ENCODE results near the gene ZSWIM1.

DNA sequence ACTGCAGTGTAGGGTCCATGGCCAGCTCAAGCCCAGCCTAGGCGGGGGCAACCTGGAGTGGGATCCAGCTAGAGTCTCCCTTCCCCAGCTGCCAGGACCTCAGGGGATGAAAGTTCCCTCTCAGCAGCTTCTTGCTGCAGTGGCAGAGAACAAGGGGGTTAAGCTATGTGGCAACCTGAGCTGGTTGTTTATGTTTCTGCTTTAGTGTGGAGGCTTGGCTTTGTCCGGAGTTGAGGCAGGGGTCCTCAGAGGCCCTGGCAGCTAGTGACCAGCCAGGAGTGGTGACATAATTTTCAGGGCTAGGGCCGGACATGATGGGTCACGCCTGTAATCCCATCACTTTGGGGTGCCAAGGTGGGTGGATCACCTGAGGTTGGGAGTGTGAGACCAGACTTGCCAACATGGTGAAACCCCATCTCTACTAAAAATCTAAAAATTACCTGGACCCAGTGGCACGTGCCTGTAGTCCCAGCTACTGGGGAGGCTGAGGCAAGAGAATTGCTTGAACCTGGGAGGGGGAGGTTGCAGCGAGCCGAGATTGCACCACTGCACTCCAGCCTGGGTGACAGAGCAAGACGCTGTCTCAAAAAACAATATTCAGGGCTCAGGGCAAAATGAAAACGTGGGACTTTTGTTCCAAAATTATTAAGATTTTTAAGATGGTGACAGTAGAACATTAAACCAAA, 44.9 kb downstream of the ZSWIM1 start:
- no peak for TF ChIP-seq POLR2A (IDR thresholded peaks at IDR 0.05)
- no peak for TF ChIP-seq EP300 (IDR thresholded peaks at IDR 0.05)
- TF ChIP-seq, protein P1, sequence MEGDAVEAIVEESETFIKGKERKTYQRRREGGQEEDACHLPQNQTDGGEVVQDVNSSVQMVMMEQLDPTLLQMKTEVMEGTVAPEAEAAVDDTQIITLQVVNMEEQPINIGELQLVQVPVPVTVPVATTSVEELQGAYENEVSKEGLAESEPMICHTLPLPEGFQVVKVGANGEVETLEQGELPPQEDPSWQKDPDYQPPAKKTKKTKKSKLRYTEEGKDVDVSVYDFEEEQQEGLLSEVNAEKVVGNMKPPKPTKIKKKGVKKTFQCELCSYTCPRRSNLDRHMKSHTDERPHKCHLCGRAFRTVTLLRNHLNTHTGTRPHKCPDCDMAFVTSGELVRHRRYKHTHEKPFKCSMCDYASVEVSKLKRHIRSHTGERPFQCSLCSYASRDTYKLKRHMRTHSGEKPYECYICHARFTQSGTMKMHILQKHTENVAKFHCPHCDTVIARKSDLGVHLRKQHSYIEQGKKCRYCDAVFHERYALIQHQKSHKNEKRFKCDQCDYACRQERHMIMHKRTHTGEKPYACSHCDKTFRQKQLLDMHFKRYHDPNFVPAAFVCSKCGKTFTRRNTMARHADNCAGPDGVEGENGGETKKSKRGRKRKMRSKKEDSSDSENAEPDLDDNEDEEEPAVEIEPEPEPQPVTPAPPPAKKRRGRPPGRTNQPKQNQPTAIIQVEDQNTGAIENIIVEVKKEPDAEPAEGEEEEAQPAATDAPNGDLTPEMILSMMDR (IDR thresholded peaks at IDR 0.05), result no peak
- no peak for TF ChIP-seq POLR2AphosphoS5 (IDR thresholded peaks at IDR 0.05)

All from stomach (tissue), 4 donors.